HG03521 (cell line): Measurements from ENCODE around the gene PRR5.
A peak's percentile ranks its signal among the peaks of the same experiment; 100 is the strongest.

ENCODE experiments used
- ATAC-seq: cut with Tn5 transposase; IDR thresholded peaks from one replicate; pipeline ENCODE4 v1.9.1; 2021; ENCODE audit warnings: mild to moderate bottlenecking, moderate library complexity; ENCODE audit not compliant: unreplicated experiment

Gene PRR5

GRCh38 chr22:44691796-44692661 lies 10.0 kb upstream of the PRR5 start:
- ATAC-seq: no peak

- no peak for ATAC-seq
Measured at GRCh38 chr22:44692662-44693007, 9.4 kb upstream of the PRR5 start.

DNA sequence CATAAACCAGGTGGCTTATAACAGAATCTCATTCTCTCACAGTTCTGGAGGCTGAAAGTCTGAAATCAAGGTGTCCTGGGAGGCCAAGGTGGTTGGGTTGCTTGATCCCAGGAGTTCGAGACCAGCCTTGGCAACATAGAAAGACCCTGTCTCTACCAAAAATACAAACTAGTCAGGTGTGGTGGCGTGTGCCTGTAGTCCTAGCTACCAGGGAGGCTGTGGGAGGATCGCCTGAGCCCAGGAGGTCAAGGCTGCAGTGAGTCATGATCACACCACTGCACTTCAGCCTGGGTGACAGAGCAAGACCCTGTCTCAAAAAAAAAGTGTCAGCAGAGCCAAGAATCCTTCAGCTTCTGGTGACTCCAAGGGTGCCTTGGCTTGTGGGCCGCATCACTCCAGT lies 8.9 kb upstream of the PRR5 start:
- no peak for ATAC-seq

- no peak for ATAC-seq
Measured at GRCh38 chr22:44693756-44694155, 8.2 kb upstream of the PRR5 start.

- ATAC-seq: no peak
Measured at GRCh38 chr22:44697423-44698141, 4.4 kb upstream of the PRR5 start.

- no peak for ATAC-seq
Measured at GRCh38 chr22:44698531-44699421, 3.2 kb upstream of the PRR5 start.

DNA sequence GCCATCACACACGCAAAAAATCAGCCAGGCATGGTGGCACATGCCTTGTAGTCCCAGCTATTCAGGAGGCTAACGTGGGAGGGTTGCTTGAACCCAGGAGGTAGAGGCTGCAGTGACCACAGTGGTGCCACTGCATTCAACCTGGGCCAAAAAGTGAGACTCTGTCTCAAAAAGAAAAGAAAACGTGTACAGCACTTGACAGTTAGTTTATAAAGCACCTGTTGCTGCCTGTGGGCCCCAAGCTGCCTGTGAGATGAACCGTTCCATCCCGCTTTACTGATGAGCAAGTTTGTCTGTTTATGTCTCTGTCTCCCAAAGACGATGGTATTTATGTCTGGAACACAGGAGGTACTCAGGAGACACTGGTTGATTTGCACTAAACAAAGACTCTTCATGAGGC lies 1.5 kb upstream of the PRR5 start:
- no peak for ATAC-seq

DNA sequence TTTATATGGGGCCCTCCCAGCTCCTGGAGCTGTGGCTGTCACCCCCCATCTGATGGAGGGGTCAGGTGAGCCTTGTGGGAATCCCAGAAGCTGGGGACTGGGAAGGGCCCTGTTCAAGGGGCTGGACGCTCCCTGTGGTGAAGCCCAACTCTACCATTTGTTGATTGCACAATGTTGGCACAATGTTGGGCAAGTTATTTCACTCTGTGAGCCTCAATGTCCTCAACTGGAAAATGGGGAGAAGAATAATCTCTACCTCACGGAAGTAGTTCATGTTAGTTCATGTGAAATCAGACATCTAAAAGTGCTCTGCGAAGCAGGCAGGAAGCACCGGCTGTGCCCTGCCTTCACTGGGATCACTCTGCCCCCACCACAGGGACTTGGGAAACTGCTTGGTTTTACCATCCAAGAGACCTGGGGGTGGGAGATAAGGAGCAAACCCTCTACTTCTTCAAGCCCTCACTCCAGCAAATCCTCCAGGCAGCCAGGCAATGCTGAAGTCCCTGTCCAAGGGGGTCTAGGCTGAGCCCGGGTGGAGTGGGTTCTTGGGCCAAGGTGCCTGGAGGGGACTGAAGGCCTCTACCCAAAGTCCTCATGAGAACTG lies 715 bp upstream of the PRR5 start:
- ATAC-seq: no peak

- peak; percentile 22 for ATAC-seq
Measured at GRCh38 chr22:44702479-44703198, 635 bp downstream of the PRR5 start.

GRCh38 chr22:44703255-44703870 lies 1.4 kb downstream of the PRR5 start:
- ATAC-seq: no peak

GRCh38 chr22:44704159-44705021 lies 2.4 kb downstream of the PRR5 start:
- ATAC-seq: no peak

GRCh38 chr22:44705022-44705297 lies 3.0 kb downstream of the PRR5 start:
- no peak for ATAC-seq

GRCh38 chr22:44706488-44706887 lies 4.5 kb downstream of the PRR5 start:
- no peak for ATAC-seq

DNA sequence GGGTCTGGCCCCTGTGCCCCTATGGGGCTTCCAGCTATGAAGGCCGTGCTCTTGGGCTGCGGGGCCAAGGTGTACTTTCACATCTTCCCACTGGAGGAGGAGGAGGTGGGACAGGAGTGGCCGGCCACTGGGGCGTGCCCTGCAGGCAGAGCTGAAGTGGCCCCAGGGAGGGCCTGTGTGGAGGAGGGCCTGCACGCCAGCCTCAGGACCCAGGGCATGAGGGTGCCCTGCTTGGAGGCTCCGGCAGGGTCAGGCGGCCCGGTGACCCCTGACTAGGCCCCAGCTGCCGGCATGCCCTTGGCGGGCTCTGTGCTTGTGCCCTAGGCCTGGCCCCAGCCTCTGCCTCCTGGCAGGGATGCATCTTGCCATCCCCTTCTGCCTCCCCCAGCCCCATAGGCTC lies 5.2 kb downstream of the PRR5 start:
- no peak for ATAC-seq

DNA sequence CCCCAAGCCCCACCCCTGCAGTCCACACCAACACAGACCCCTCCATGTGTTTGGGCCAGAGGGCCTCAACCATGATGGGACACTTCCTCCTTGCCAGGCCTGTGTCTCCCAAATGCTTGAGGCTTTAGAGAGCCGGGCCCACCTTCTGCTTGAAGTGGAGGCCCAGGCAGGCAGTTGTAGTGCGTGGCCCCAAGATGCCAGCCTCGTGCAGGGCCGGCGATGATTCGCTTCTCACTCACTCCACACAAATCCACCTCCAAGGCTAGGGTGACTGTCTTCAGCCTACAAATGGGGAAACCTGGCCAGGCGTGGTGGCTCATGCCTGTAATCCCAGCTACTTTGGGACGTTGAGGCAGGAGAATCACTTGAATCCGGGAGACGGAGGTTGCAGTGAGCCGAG lies 5.7 kb downstream of the PRR5 start:
- ATAC-seq: no peak

DNA sequence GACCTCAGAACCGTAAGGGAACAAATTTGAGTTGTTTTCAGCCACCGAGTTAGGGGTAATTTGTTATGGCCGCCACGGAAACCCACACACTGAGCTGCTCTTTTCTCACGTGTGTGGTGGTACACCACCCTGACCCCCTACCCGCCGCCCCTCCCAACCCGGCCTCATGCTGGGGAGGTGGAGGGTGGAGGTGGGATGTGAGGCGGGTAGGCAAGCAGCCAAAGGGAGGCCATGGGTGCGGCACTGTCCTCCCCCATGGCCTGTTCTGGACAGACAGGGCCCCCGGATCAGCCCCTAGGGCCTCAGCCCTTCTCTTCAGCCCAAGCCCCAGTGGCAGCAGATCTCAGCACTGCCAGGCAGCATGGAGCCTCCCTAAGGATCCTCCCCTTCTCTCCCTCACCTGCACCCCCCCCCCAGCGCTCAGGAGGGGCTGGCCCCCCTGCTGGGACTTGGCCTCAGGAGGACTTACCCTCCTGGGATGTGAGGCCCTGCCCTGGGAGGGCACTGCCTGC lies 7.9 kb downstream of the PRR5 start:
- no peak for ATAC-seq

- no peak for ATAC-seq
Measured at GRCh38 chr22:44710474-44711240, 8.7 kb downstream of the PRR5 start.

- no peak for ATAC-seq
Measured at GRCh38 chr22:44711241-44711560, 9.2 kb downstream of the PRR5 start.
